ENCODE data around the gene TRIP12.
A peak's percentile ranks its signal among the peaks of the same experiment; 100 is the strongest.
"Not testable (repeated sequence)": the region's sequence is repeated elsewhere in the genome, so short reads cannot be mapped to it uniquely, and the experiment has no call there.

Gene TRIP12

GRCh38 chr2:229757462-229757861, 164.3 kb downstream of the TRIP12 start:
- DNase-seq, result not testable (repeated sequence)

DNA sequence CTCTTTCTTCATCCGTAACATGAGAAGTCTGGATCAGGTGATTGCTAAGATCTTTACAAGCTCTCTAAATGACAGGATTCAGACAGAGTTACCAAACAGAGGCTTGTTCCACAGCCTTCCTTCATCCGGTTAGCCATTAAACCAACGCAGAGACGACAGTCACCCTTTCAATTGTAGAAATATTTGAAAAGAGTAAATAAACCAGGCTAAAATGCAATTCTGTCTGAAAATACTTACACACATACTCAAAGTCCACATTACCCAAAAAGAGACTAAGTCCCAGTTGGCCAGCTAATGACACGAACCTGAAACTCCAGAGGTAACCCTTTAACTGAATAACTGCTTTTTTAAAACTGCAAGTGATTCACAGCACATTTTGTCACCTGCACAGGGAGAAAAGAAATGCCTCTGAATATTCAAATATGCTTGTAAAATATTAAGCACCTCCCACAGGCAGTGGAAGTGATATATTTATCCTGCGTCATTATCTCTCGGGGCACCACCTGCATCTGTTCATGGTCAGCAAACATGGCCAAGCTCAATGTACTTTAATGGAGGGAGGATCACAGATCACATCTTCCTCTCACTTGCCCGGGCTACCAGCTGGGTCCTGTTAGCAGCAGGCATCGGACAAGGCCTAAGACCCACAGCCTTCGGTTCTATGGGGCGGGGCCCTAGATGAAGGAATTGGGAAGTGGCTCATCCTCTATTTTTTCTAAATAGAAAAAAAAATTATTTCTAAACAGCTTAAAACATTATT, 168.7 kb downstream of the TRIP12 start:
- no peak for DNase-seq

GRCh38 chr2:229749779-229750178, 172.0 kb downstream of the TRIP12 start:
- DNase-seq, result no peak

- no peak for DNase-seq
These were observed 172.9 kb downstream of the TRIP12 start for GRCh38 chr2:229748950-229749349.

- not testable (repeated sequence) for DNase-seq
These were observed 179.1 kb downstream of the TRIP12 start for GRCh38 chr2:229742691-229743090.

DNA sequence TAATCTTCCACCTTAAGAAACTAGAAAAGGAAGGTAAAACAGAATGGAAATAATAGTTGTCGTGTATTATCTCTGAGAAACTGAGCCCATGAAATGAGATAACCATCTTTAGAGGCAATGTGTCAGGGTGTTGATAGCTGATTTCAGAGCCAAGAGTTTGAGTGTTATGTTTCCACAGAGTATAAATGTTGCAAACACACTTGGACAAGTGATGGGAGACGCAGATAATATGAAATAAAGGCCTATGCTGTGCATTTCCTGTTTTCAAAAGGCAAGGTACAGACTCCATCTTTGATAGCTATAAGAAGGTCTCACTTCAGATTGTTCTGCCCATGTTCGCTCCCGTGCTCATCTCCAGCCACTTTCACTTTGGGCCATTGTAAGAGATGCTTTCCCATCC, 181.5 kb downstream of the TRIP12 start:
- no peak for DNase-seq

DNA sequence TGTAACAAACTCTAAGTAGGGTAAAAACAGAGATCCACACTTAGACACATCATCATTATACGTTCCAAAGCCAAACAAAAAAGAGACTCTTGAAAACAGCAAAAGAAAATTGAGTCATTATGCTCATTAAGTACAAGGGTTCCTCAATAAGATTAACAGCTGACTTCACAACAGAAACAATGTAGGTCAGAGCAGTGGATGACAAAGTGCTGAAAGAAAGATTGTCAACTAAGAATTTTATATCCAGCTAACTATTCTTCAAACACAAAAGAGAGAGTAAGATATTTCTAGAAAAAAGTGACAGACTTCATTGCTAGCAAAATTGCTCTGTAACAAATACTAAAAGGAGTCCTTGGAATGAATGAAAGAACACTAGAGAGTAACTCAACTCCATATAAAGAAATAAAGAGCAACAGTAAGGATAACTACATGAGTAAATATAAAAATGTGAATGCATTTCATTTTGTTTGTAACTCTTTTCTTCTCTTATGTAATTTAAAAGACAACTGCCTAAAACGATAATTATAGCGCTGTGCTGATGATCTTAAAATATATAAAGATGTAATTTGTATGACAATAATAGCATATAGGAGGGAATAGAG, 183.7 kb downstream of the TRIP12 start:
- no peak for DNase-seq

- DNase-seq, result no peak
These were observed 187.4 kb downstream of the TRIP12 start for GRCh38 chr2:229734410-229734809.

DNA sequence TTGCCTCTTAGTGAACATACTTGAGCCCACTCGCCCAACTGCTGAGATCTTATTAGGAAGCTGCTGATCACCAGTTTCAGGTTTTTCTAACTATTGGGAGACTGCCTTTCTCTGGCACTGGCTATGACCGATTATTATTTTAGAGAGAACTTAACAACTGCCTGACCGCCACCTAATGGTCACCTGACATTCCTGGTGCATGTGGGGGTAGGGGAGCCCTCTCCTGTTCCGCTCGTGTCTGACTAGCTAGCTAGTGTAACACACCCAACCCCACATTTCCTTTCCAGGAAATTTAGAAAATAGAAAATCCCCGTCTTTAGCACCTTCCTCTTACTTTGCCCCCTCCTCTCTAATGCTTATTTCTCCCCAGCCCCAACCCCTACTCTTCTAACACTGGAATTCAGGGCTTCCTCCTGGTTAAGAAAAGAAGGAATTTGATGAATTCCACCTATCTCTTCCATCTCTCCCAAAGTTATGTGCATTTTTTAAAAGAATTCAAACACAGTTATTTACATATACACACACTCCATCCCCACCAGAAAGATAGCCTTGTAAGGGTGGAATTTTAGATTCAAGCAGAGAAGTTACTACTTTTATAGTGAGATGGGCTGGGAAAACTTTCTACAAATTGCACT, 188.1 kb downstream of the TRIP12 start:
- DNase-seq, result no peak

DNA sequence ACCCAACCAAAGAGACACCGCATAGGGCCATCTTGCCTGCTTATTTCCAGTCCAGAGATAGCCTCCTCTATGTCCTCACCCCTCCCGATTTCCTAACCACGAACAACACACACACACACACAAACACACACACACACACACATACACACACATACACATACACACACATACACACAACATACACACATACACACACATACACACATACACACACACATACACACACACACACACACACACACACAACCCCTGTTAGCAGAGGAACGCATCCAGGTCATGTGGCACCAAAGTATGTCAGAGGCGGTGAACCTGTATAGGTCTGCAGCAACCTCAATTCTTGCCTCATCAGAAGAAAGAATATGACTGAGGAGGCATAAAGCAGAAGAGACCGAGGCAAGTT, 188.9 kb downstream of the TRIP12 start:
- no peak for DNase-seq

GRCh38 chr2:229731916-229732315, 189.9 kb downstream of the TRIP12 start:
- no peak for DNase-seq

- no peak for DNase-seq
These were observed 190.4 kb downstream of the TRIP12 start for GRCh38 chr2:229731363-229731762.

DNA sequence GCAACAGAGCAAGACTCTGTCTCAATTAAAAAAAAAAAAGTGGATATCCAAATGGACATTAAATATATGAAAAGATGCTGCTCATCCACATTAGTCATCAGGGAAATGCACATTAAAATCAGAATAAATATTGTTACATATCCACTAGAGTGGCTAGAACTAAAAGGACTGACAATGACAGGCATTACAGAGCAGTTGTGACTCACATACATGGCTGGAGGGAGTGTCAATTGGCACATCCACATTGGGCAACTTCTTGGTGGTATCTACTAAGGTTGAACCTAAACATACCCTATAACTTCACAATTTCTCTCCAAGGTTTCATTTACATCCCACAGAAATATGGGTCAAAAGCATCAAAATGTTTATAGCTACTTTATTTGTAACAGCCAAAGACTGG, 193.4 kb downstream of the TRIP12 start:
- no peak for DNase-seq

- no peak for DNase-seq
These were observed 195.2 kb downstream of the TRIP12 start for GRCh38 chr2:229726643-229727042.

- peak; percentile 66 for DNase-seq
These were observed 195.9 kb downstream of the TRIP12 start for GRCh38 chr2:229725716-229726574.

DNA sequence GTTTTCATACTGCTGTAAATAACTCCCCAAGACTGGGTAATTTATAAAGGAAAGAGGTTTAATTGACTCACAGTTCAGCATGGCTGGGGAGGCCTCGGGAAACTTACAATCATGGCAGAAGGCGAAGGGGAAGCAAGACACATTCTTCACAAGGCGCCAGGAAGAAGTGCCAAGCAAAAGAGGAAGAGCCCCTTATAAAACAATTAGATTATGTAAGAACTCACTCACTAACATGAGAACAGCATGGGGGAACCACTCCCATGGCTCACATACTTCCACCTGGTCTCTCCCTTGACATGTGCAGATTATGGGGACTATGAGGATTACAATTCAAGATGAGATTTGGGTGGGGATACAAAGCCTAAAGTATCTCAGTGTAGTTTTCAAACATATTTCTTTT, 198.6 kb downstream of the TRIP12 start:
- not testable (repeated sequence) for DNase-seq

- no peak for DNase-seq
These were observed 201.7 kb downstream of the TRIP12 start for GRCh38 chr2:229719926-229720647.

GRCh38 chr2:229718057-229718456, 203.8 kb downstream of the TRIP12 start:
- no peak for DNase-seq

GRCh38 chr2:229715895-229716507, 205.8 kb downstream of the TRIP12 start:
- DNase-seq, result peak; percentile 88

- peak; percentile 76 for DNase-seq
These were observed 206.9 kb downstream of the TRIP12 start for GRCh38 chr2:229714736-229715541.

DNA sequence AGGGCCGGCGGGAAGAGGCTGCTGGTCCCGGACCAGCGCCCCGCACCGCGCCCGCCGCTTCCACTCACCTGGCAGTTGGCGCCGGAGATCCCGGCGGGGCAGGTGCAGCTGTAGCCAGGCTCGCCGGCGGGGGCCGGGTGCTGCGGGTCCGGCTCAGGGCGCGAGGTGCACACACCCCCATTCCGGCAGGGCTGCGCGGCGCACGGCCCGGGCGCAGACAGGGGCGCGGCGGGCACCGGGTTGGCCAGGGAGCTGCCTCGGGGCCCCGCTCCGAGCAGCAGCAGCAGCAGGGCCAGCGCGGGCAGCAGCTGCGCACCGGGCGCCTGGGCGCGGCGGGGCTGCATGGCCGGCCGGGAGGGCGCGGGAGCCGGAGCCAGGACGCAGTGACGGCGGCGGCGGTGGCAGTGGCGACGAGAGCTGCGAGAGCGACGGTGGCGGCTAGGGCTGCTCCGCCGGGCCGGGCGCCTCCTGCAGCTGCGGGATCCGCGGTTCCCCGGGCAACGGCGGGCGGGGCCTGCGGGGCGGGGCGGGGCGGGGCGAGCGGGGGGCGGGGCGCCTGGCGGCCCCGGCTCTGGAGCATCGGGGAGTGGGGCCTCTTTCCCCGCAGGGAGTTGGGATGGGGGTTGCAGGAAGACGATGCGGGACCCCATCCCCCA, 207.6 kb downstream of the TRIP12 start, which contains the start of gene DNER:
TSS of gene DNER (minus strand) at position 476 of the 656 bp plus-strand sequence. CDS start at position 344, 132 bp downstream.
- peak; percentile 78 for DNase-seq
